Mesothelial cell of epicardium (in vitro differentiated cells): Measurements from ENCODE around the gene RAB1B. TPM values are rescaled to one million over a fixed set of nuclear protein-coding genes. Genes with fewer than 3 reads are reported as not detected.
A peak's percentile ranks its signal among the peaks of the same experiment; 100 is the strongest.

ENCODE experiments used
- DNase-seq, 2 experiments: peaks; one replicate each; pipeline ENCODE4 v3.0.0; 2021; ENCODE audit warnings: low spot score in 2 of 2; ENCODE audit not compliant: unreplicated experiment in 2 of 2
- H3K27ac Mint-ChIP-seq: 2 replicates; pipeline ENCODE4 v1.8.0; 2021; ENCODE audit warnings: mixed read lengths
- H3K27me3 Mint-ChIP-seq: 2 replicates; pipeline ENCODE4 v1.8.0; 2021; ENCODE audit warnings: low read depth, mixed read lengths
- H3K36me3 Mint-ChIP-seq: 2 replicates; pipeline ENCODE4 v1.8.0; 2021; ENCODE audit warnings: mixed read lengths
- H3K4me1 Mint-ChIP-seq: 2 replicates; pipeline ENCODE4 v1.8.0; 2021; ENCODE audit warnings: mixed read lengths
- H3K4me3 Mint-ChIP-seq: 2 replicates; pipeline ENCODE4 v1.8.0; 2021; ENCODE audit warnings: mild to moderate bottlenecking, moderate library complexity, mixed read lengths
- H3K9me3 Mint-ChIP-seq: 2 replicates; pipeline ENCODE4 v1.8.0; 2021; ENCODE audit warnings: mixed read lengths
- total RNA-seq: library from RNA; stranded (reverse); gene quantifications from 3 replicates; pipeline ENCODE4 v1.2.1, GENCODE V29; 2021
- TF ChIP-seq, protein P1 (sequence below): fragments of 200-600 bp; sonication (generic); IDR thresholded peaks from one replicate; pipeline ENCODE4 v1.5.0; 2021; ENCODE audit warnings: antibody characterized with exemption; ENCODE audit not compliant: unreplicated experiment

Gene RAB1B
- total RNA-seq, 1 donor from 2014 or later: 91.8 TPM

DNA sequence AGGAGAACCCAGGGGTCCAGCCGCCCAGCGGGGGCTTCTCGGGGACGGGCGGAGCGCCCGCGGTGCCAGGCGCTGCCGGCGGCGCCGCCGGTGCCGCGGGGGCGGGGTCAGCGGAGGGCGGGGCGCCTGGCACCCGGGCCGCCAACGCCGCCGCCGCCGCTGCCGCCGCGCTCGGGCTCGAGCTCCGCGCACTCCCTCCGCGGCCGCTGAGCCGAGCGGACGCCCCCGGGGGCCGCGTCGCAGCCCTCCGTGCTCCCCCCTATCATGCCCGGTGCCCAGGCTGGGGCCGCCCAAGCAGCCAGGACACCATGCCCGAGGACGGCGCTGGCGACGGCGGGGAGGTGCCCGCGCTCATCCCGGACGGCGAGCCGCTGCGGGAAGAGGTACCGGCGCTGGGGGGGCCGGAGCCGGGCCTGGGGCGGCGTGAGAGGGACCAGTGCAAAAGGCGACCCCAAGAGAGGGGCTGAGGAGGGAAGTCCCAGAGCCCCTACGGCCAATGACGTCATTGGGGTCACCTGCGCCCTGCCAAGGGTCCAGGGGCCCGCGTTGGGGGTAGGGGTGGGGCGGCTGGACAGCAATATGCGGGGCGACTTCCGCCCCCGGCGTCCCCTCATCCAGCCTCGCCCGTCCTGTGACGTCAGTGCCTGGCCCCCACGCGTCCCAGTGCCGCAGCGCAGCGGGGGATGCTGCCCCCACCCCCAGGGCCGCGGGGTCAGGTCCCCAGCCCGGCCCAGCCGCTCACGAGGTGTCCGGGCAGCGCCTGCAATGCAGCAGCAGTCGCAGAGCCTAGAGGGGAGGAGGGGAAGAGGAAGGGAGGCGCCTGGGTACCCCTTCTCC, 23.5 kb downstream of the RAB1B start, which contains the start of gene TMEM151A:
TMEM151A (plus strand) TSS at position 189 of the 837 bp plus-strand sequence; CDS start at position 309, 120 bp downstream.
- no peaks in the 10 kb centered on the region for H3K36me3 Mint-ChIP-seq
- no peaks in the 10 kb centered on the region for H3K9me3 Mint-ChIP-seq
- peaks cover 50% of the 10 kb centered on the region for H3K27me3 Mint-ChIP-seq
- DNase-seq: no peak
- no peak within 1 kb of the TSS for H3K27ac Mint-ChIP-seq
- peak within 1 kb of the TSS; percentile 83 for H3K4me3 Mint-ChIP-seq
- H3K4me1 Mint-ChIP-seq: peaks cover 32% of the 10 kb centered on the region
- TF ChIP-seq, protein P1, sequence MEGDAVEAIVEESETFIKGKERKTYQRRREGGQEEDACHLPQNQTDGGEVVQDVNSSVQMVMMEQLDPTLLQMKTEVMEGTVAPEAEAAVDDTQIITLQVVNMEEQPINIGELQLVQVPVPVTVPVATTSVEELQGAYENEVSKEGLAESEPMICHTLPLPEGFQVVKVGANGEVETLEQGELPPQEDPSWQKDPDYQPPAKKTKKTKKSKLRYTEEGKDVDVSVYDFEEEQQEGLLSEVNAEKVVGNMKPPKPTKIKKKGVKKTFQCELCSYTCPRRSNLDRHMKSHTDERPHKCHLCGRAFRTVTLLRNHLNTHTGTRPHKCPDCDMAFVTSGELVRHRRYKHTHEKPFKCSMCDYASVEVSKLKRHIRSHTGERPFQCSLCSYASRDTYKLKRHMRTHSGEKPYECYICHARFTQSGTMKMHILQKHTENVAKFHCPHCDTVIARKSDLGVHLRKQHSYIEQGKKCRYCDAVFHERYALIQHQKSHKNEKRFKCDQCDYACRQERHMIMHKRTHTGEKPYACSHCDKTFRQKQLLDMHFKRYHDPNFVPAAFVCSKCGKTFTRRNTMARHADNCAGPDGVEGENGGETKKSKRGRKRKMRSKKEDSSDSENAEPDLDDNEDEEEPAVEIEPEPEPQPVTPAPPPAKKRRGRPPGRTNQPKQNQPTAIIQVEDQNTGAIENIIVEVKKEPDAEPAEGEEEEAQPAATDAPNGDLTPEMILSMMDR: no peak

GRCh38 chr11:66292543-66293332, 24.3 kb downstream of the RAB1B start:
- peak overlapping the region; percentile 47 for H3K4me3 Mint-ChIP-seq

DNA sequence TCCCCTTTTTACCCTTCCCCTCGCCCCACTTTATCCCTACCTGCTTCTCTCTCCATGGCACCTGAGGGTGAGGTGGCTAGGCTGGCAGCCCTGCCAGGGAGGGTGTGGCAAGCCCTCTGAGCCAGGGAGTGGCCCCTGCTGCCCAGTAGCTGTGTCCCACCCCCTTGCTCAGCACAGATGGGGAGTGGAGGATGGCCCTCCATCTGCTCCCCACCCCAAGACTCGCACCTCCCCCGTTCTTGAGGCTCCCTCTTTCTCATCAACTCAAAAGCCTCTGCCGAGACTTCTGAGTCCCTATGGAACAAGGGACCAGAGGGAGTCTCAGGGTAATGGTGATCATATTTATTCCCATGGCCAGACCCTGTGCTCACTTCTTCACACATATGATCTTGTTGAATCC, 24.9 kb downstream of the RAB1B start:
- DNase-seq: no peak

More at GRCh38 chr11:66292543-66293332, 24.3 kb downstream of the RAB1B start:
- TF ChIP-seq, protein P1: no peak
- Mint-ChIP-seq H3K36me3 (no peaks in the 10 kb centered on the region), H3K27me3 (peaks cover 56% of the 10 kb centered on the region), H3K4me1 (peaks cover 29% of the 10 kb centered on the region), H3K27ac (no peak overlapping the region), H3K9me3 (no peaks in the 10 kb centered on the region)
- DNase-seq: no peak

GRCh38 chr11:66293777-66294625, 25.6 kb downstream of the RAB1B start:
- H3K9me3 Mint-ChIP-seq: no peaks in the 10 kb centered on the region
- H3K36me3 Mint-ChIP-seq: no peaks in the 10 kb centered on the region
- H3K4me1 Mint-ChIP-seq: peaks cover 23% of the 10 kb centered on the region
- no peak for DNase-seq
- H3K4me3 Mint-ChIP-seq: no peak overlapping the region
- H3K27ac Mint-ChIP-seq: no peak overlapping the region
- TF ChIP-seq, protein P1: no peak
- peaks cover 60% of the 10 kb centered on the region for H3K27me3 Mint-ChIP-seq

More for the DNA sequence above, 24.9 kb downstream of the RAB1B start:
- H3K4me1 Mint-ChIP-seq: peaks cover 25% of the 10 kb centered on the region
- TF ChIP-seq, protein P1: no peak
- peak overlapping the region; percentile 2 for H3K4me3 Mint-ChIP-seq
- H3K36me3 Mint-ChIP-seq: no peaks in the 10 kb centered on the region
- no peaks in the 10 kb centered on the region for H3K9me3 Mint-ChIP-seq
- peaks cover 59% of the 10 kb centered on the region for H3K27me3 Mint-ChIP-seq
- H3K27ac Mint-ChIP-seq: no peak overlapping the region
